GM13976 (cell line): Measurements from ENCODE around the gene ATP5F1D.

Source experiments
- DNase-seq: peaks from one replicate; pipeline ENCODE4 v3.0.0; 2012; ENCODE audit warnings: low spot score
- CTCF ChIP-seq: IDR thresholded peaks from 2 replicates; pipeline ENCODE4 v1.5.1; 2012; ENCODE audit warnings: borderline replicate concordance, mild to moderate bottlenecking; ENCODE audit not compliant: insufficient read depth; ENCODE audit errors: extremely low read depth, missing control alignments, control extremely low read depth
- in situ Hi-C: fragments of 300-500 bp; cut with MboI; formaldehyde crosslinking; loops from one replicate; pipeline ENCODE4 v1.12.0; 2022; ENCODE audit warnings: low sequenced_read_pairs, mixed read lengths, inconsistent platforms; ENCODE audit not compliant: unreplicated experiment

The ATP5F1D gene

DNA sequence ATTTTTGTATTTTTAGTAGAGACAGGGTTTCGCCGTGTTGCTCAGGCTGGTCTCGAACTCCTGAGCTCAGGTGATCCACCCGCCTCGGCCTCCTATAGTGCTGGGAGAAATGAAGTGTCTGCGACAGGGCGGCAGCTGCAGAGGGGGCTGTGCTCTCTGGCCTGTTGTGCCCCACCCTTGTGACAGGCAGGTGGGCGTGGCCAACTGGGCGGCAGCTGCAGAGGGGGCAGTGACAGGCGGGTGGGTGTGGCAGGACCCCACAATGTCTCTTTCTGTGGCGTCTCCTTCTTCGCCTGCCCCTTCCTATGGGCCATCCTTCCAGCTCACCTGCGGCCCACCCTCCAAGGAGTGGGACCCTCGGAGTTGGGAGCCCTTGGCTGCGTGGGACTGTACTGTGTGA lies 24.2 kb upstream of the ATP5F1D start:
- no peak for TF ChIP-seq CTCF
- DNase-seq, result no peak
- in situ Hi-C loops, result no loop called here

GRCh38 chr19:1218751-1219567 lies 22.6 kb upstream of the ATP5F1D start:
- TF ChIP-seq CTCF, result no peak
- in situ Hi-C loops, result no loop called here
- DNase-seq, result no peak

DNA sequence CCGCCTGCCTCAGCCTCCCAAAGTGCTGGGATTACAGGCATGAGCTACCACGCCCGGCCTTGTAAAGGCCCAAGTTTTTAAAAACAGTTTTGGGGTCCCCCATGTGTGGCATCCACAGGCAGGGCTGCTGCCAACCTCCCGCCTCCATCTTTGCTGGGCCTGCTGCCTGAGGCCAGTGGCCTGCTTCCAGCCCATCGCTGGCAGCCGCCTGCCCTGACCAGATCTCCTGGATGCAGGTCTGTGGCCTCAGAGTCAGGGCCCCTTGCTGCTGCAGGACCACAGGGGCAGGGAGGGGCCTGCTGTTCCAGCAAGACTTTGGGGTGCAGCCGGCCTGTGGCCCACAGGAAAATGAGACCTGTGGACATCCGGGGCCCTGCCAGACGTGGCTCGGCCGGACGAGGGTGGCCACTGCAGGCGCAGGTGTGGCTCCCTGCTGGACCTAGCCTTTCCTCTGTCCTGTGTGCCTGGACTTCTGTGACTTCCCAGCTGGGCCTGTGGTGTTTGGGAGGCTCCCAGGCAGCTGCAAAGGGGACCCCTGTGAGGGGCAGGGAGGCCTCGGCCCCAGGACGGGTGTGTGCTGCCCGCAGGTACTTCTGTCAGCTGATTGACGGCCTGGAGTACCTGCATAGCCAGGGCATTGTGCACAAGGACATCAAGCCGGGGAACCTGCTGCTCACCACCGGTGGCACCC lies 21.6 kb upstream of the ATP5F1D start:
- in situ Hi-C loops, result no loop called here
- no peak for TF ChIP-seq CTCF
- no peak for DNase-seq

GRCh38 chr19:1220477-1220930 lies 21.0 kb upstream of the ATP5F1D start:
- DNase-seq, result no peak
- no peak for TF ChIP-seq CTCF
- in situ Hi-C loops, result no loop called here

GRCh38 chr19:1220976-1221903 lies 20.3 kb upstream of the ATP5F1D start:
- DNase-seq, result no peak
- TF ChIP-seq CTCF, result peak; percentile 27
- in situ Hi-C loops, result no loop called here

- in situ Hi-C loops, result no loop called here
- no peak for DNase-seq
- no peak for TF ChIP-seq CTCF
These were observed 19.7 kb upstream of the ATP5F1D start for GRCh38 chr19:1221904-1222255.
